ENCODE data around the gene CSNK1G1. TPM values are rescaled to one million over a fixed set of nuclear protein-coding genes. Genes with fewer than 3 reads are reported as not detected.

The CSNK1G1 gene
- total and polyA plus RNA-seq, 2 of the 8 experiments (the other 6 are each of a cell fraction or from before 2014, with no cell fraction given): 6.0 to 12.9 TPM

DNA sequence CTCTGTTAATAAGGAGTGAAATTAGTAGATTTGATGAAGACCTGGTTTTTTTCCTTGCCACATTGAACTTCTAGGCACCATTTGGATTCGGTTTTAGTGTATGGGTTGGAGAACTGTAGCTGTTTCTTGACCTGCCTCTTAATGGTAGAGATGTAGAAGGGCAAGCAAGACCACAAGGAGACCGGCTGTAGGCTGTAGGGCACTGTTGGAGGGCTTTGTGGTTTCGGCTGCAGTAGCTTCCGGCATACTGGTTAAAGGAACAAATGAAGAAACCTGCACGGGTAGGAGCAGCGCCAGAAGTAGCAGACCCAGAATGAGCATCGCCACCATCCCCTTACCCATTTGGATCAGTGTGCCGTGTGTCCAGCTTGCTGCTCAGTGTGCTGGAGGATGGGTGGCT is 17.4 kb upstream of the CSNK1G1 start:
- no peak overlapping the region for H2BK15ac ChIP-seq (ENCODE audit: low read length)
- H3K23me2 ChIP-seq (ENCODE audit: low read depth, low read length): no peaks in the 10 kb centered on the region
- no peak overlapping the region for H3K23ac ChIP-seq (ENCODE audit: insufficient read length)
- WGBS, 2 experiments (ENCODE audit: extremely low coverage in 1 of 2, insufficient coverage in 1 of 2, insufficient read length in 1 of 2, insufficient replicate concordance in 2 of 2, low coverage in 1 of 2, low lambda C conversion rate in 2 of 2, missing lambda C conversion rate in 1 of 2): 96% methylated on average over 8 of the region's 8 CpGs; no CpG with 5 or more reads in 1 of the 2 experiments
- H2BK5ac ChIP-seq (ENCODE audit: low read depth, low read length): no peak overlapping the region
- H3K79me1 ChIP-seq (ENCODE audit: low read depth, low read length): no peaks in the 10 kb centered on the region
- no peak overlapping the region for H4K8ac ChIP-seq (ENCODE audit: extremely low read depth, insufficient read depth, low read length)
- H3K79me2 ChIP-seq (ENCODE audit: control insufficient read depth in 1 of 2, insufficient read depth in 2 of 2, low read length in 2 of 2): peaks cover 0 to 3% of the 10 kb centered on the region in 2 experiments; a peak in 1 of 4 replicates
- no peak overlapping the region for H2BK20ac ChIP-seq (ENCODE audit: low read length)
- DNase-seq (ENCODE audit: low read depth in 1 of 2, low spot score in 2 of 2) (no peak), FAIRE-seq (no peak)
- no peak overlapping the region for H3K4me2 ChIP-seq (ENCODE audit: insufficient read depth in 1 of 2, low read depth in 2 of 2, low read length in 2 of 2)
- H3K27me3 ChIP-seq (replicated peaks in 1 of 4; ENCODE audit: control insufficient read depth in 3 of 4, extremely low read depth in 1 of 4, insufficient read depth in 3 of 4, low read length in 3 of 4): no peaks in the 10 kb centered on the region
- no peak overlapping the region for H2BK12ac ChIP-seq (ENCODE audit: low read depth, low read length)
- H2AFZ ChIP-seq (ENCODE audit: low read length): no peak overlapping the region
- no peak overlapping the region for H4K5ac ChIP-seq (ENCODE audit: insufficient read length, low read depth, low read length)
- H3K9ac ChIP-seq (replicated peaks in 1 of 4; ENCODE audit: extremely low read depth in 1 of 4, low read depth in 3 of 4, low read length in 3 of 4): no peak overlapping the region
- no peaks in the 10 kb centered on the region for H3K9me3 ChIP-seq (ENCODE audit: insufficient read depth in 2 of 2, low read depth in 1 of 2, low read length in 1 of 2)
- H3K4me1 ChIP-seq (replicated peaks in 1 of 4; ENCODE audit: control insufficient read depth in 3 of 4, insufficient read depth in 4 of 4, low read length in 3 of 4): no peaks in the 10 kb centered on the region
- CTCF ChIA-PET (ENCODE audit: partially characterized antibody): interaction anchor here (1.0 to 1.3 kb wide), 2 partner anchors 16 to 163 kb away, joined by 3 to 4 read pairs; no protein-coding TSS in a partner anchor
- H3K18ac ChIP-seq (ENCODE audit: extremely low read depth, low read length): no peak overlapping the region
- no peak overlapping the region for H3K27ac ChIP-seq (ENCODE audit: low read depth, low read length)
- POLR2A ChIA-PET (ENCODE audit: partially characterized antibody): interaction anchor here (0.6 to 1.1 kb wide), 2 partner anchors 46 to 436 kb away, joined by 3 read pairs; no protein-coding TSS in a partner anchor
- H3K4ac ChIP-seq (replicated peaks; ENCODE audit: insufficient read length, low read depth, low read length): no peak overlapping the region
- peaks cover 3 to 35% (median 16%) of the 10 kb centered on the region in 4 experiments; a peak in 5 of 8 replicates for H3K36me3 ChIP-seq (ENCODE audit: control insufficient read depth in 2 of 4, insufficient read depth in 4 of 4, low read length in 3 of 4)
- no peak overlapping the region for H3K56ac ChIP-seq (replicated peaks; ENCODE audit: insufficient read length, low read depth, low read length)
- no peaks in the 10 kb centered on the region for H4K20me1 ChIP-seq (replicated peaks in 1 of 2; ENCODE audit: control insufficient read depth in 1 of 2, insufficient read depth in 2 of 2, low read length in 2 of 2)
- no peak overlapping the region for H3K14ac ChIP-seq (ENCODE audit: insufficient read length)
- H3K4me3 ChIP-seq (ENCODE audit: extremely low read depth in 1 of 4, insufficient read depth in 2 of 4, low read depth in 3 of 4, low read length in 4 of 4): no peak overlapping the region
- no peak overlapping the region for H2AK5ac ChIP-seq (ENCODE audit: low read depth, low read length)
- H4K91ac ChIP-seq (replicated peaks; ENCODE audit: insufficient read length, low read length): no peak overlapping the region
- H2BK120ac ChIP-seq (replicated peaks; ENCODE audit: low read depth, low read length): no peak overlapping the region
- TF ChIP-seq ASH2L (IDR thresholded peaks at IDR 0.05; ENCODE audit: low read length) (no peak), RBBP5 (IDR thresholded peaks at IDR 0.05; ENCODE audit: borderline replicate concordance, low read depth, low read length) (no peak), EP300 (IDR thresholded peaks at IDR 0.05; ENCODE audit: borderline replicate concordance in 1 of 2, low read depth in 2 of 2, low read length in 2 of 2) (no peak), BACH1 (IDR thresholded peaks at IDR 0.05; ENCODE audit: low read length) (no peak), NRF1 (IDR thresholded peaks at IDR 0.05; ENCODE audit: low read depth, low read length) (no peak), SRF (IDR thresholded peaks at IDR 0.05; ENCODE audit: low read depth, low read length) (no peak), CEBPB (IDR thresholded peaks at IDR 0.05; ENCODE audit: low read depth, low read length) (no peak), HDAC2 (IDR thresholded peaks at IDR 0.05; ENCODE audit: borderline replicate concordance in 1 of 2, low read depth in 2 of 2, low read length in 2 of 2) (no peak)
